Stimulated activated CD8-positive, alpha-beta memory T cell treated with anti-CD3 and anti-CD28 coated beads, Interleukin-2, amount 100 ng/mL, for 48 hours (primary cell): ENCODE results near the gene ATRNL1.
"Not testable (repeated sequence)": the region's sequence is repeated elsewhere in the genome, so short reads cannot be mapped to it uniquely, and the experiment has no call there.

Experiments used
- DNase-seq, 2 donors: peaks; one replicate each; pipeline ENCODE4 v3.0.0-alpha.2; 2020; ENCODE audit warnings: low read depth in 2 of 2

ATRNL1 gene

GRCh38 chr10:115760131-115760530, 667.0 kb downstream of the ATRNL1 start:
- no peak for DNase-seq

- no peak for DNase-seq
These were observed 668.0 kb downstream of the ATRNL1 start for GRCh38 chr10:115761166-115761565.

GRCh38 chr10:115762029-115762428, 668.9 kb downstream of the ATRNL1 start:
- DNase-seq, result no peak

GRCh38 chr10:115771755-115772154, 678.6 kb downstream of the ATRNL1 start:
- DNase-seq, result no peak

- DNase-seq, result no peak
These were observed 679.4 kb downstream of the ATRNL1 start for GRCh38 chr10:115772606-115773005.

- no peak for DNase-seq
These were observed 680.7 kb downstream of the ATRNL1 start for GRCh38 chr10:115773832-115774231.

- DNase-seq, result no peak
These were observed 681.6 kb downstream of the ATRNL1 start for GRCh38 chr10:115774721-115775120.

GRCh38 chr10:115777646-115778045, 684.5 kb downstream of the ATRNL1 start:
- DNase-seq, result no peak

- no peak for DNase-seq
These were observed 697.1 kb downstream of the ATRNL1 start for GRCh38 chr10:115790220-115790619.

- DNase-seq, result no peak
These were observed 702.8 kb downstream of the ATRNL1 start for GRCh38 chr10:115795964-115796363.

- DNase-seq, result no peak
These were observed 708.3 kb downstream of the ATRNL1 start for GRCh38 chr10:115801457-115801856.

GRCh38 chr10:115801992-115802391, 708.8 kb downstream of the ATRNL1 start:
- DNase-seq, result no peak

GRCh38 chr10:115802911-115803310, 709.7 kb downstream of the ATRNL1 start:
- no peak for DNase-seq

GRCh38 chr10:115814542-115814941, 721.4 kb downstream of the ATRNL1 start:
- no peak for DNase-seq

GRCh38 chr10:115818012-115818411, 724.8 kb downstream of the ATRNL1 start:
- DNase-seq, result no peak

- DNase-seq, result no peak
These were observed 733.2 kb downstream of the ATRNL1 start for GRCh38 chr10:115826396-115826795.

- no peak for DNase-seq
These were observed 734.3 kb downstream of the ATRNL1 start for GRCh38 chr10:115827231-115828009.

GRCh38 chr10:115828182-115828581, 735.0 kb downstream of the ATRNL1 start:
- not testable (repeated sequence) for DNase-seq

GRCh38 chr10:115829521-115830205, 736.5 kb downstream of the ATRNL1 start:
- DNase-seq, result no peak

- DNase-seq, result no peak
These were observed 737.3 kb downstream of the ATRNL1 start for GRCh38 chr10:115830265-115830970.

GRCh38 chr10:115831016-115831415, 737.9 kb downstream of the ATRNL1 start:
- no peak for DNase-seq

GRCh38 chr10:115833119-115833518, 740.0 kb downstream of the ATRNL1 start:
- DNase-seq, result no peak

- DNase-seq, result no peak
These were observed 751.4 kb downstream of the ATRNL1 start for GRCh38 chr10:115844591-115844990.
